LNCAP (cell line): ENCODE results near the gene LRRC3.

Source experiments
- CTCF ChIP-seq: fragments of 450-650 bp; IDR thresholded peaks from 2 replicates; pipeline ENCODE4 v1.5.1; 2017; ENCODE audit warnings: mild to moderate bottlenecking

LRRC3 gene

GRCh38 chr21:44449473-44450363 lies 5.6 kb upstream of the LRRC3 start:
- no peak for TF ChIP-seq CTCF

DNA sequence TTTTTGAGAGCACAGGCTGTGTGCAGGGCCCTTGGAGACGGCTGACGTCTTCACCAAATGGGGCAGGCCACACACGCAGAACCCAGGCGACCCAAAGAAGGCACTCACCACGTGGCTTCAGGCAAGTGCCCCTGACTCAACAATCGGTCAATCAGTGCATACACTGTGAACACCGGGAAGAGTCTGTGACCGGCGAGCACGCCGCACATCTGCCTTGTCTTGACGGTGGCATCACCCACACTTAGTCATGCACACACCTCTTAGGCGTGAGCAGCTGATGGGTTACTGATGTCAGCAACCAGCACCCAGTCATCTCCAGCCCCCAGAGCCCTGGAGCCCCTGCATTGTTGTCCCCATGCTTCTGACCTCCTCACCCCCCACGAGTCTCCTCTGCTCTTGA lies 4.9 kb upstream of the LRRC3 start:
- TF ChIP-seq CTCF: no peak

- TF ChIP-seq CTCF: no peak
These were observed 4.3 kb upstream of the LRRC3 start for GRCh38 chr21:44450999-44451398.

GRCh38 chr21:44453120-44453519 lies 2.2 kb upstream of the LRRC3 start:
- no peak for TF ChIP-seq CTCF

GRCh38 chr21:44454058-44454457 lies 1.3 kb upstream of the LRRC3 start:
- no peak for TF ChIP-seq CTCF

DNA sequence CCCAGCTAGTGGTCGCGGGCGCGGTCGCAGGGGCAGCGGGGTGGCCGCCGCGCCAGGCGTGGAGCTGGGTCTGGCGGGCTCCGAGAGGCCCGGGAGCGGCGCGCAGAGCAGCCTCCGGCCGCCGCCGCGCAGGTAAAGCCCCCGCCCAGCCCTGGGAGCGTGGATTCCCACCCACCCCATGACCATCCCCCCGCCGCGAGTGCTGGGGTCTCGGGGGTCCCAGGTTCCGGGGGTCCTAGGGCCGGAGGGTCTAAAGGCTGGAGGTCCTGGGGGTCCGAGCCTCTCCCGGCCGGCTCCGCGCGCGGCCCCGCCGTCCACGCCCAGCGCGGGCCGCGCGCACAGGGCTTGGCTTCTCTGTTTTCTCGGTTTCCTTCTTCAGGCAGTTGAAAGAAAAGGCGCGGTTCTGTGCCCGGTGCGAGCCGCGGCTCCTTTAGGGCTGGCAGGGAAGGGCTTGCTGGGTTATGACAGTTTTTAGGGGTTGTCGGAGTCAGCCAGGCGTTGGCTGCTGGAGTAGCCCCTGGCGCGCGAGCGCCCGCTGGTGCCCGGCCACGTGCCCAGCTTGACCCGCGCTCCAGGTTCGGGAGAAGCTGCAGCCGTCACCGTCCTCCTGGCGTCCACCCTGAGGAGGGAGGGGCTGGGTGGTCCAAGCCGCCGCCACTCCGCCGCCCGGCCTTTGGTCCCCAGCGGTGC lies 359 bp downstream of the LRRC3 start:
- peak; percentile 60 for TF ChIP-seq CTCF

DNA sequence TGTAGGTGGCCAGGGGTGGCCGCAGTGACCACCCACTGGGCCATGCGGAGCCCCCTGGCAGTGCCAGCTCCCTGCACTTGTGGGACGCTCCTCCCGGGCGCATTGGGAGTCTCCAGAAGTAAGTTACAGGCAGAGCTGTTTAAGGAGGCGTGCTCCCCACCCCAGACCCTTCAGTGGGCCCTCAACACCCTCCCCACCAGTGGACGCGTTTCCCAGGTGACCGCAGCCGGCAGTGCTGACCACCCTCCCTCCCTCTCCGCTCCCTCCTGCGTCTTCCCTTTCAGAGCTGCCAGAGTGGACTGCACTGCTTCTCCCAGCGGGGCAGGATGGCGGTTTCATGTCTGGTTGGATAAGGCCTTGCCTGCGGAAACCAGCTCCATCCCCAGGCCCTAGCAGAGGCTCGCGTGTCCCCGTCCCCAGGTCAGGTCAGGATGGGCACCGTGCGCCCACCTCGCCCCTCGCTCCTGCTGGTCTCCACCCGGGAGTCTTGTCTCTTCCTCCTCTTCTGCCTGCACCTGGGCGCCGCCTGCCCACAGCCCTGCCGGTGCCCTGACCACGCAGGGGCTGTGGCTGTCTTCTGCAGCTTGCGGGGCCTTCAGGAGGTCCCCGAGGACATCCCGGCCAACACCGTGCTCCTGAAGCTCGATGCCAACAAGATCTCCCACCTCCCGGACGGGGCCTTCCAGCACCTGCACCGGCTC lies 1.1 kb downstream of the LRRC3 start:
- no peak for TF ChIP-seq CTCF
